Astrocyte of the cerebellum (primary cell): Measurements from ENCODE around the gene NLRC5.

Experiments used
- DNase-seq: peaks from one replicate; pipeline ENCODE4 v3.0.0-alpha.2; 2011; ENCODE audit warnings: low read depth
- H3K4me3 ChIP-seq: 2 replicates; pipeline ENCODE4 v1.5.1; 2011; ENCODE audit warnings: mild to moderate bottlenecking, low read depth, low read length, moderate library complexity
- in situ Hi-C: cut with HindIII; loops from 2 replicates; pipeline ENCODE4 v1.10.0; 2017; ENCODE audit warnings: low sequenced_read_pairs
- TF ChIP-seq, protein P1 (sequence below): IDR thresholded peaks from 2 replicates; pipeline ENCODE4 v1.5.1; 2012; ENCODE audit warnings: low read length, low read depth, moderate library complexity, mild to moderate bottlenecking; ENCODE audit errors: missing control alignments

NLRC5 gene

DNA sequence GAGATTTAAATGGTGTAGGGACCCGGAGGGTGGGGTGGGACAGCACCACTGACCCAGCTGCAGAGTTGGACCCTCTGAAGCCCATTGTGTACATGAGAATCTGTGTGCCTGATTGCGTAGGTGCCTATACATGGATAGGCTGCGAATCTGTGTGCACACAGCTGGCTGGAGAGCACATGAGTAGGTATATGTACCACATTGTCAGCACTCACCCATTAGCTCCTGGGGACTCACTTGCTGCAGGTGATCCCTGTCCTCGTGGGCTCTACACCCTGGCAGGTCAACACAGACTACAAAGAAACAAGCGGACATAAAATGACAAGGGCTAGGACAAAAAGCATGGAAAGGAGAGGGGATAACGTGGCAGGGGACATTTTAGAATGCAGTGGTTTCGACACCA is 38.9 kb upstream of the NLRC5 start:
- TF ChIP-seq, protein P1, sequence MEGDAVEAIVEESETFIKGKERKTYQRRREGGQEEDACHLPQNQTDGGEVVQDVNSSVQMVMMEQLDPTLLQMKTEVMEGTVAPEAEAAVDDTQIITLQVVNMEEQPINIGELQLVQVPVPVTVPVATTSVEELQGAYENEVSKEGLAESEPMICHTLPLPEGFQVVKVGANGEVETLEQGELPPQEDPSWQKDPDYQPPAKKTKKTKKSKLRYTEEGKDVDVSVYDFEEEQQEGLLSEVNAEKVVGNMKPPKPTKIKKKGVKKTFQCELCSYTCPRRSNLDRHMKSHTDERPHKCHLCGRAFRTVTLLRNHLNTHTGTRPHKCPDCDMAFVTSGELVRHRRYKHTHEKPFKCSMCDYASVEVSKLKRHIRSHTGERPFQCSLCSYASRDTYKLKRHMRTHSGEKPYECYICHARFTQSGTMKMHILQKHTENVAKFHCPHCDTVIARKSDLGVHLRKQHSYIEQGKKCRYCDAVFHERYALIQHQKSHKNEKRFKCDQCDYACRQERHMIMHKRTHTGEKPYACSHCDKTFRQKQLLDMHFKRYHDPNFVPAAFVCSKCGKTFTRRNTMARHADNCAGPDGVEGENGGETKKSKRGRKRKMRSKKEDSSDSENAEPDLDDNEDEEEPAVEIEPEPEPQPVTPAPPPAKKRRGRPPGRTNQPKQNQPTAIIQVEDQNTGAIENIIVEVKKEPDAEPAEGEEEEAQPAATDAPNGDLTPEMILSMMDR = no peak
- in situ Hi-C loops = loop anchor here (5.0 kb wide), 1 partner anchor 77 kb away; no protein-coding TSS in a partner anchor

DNA sequence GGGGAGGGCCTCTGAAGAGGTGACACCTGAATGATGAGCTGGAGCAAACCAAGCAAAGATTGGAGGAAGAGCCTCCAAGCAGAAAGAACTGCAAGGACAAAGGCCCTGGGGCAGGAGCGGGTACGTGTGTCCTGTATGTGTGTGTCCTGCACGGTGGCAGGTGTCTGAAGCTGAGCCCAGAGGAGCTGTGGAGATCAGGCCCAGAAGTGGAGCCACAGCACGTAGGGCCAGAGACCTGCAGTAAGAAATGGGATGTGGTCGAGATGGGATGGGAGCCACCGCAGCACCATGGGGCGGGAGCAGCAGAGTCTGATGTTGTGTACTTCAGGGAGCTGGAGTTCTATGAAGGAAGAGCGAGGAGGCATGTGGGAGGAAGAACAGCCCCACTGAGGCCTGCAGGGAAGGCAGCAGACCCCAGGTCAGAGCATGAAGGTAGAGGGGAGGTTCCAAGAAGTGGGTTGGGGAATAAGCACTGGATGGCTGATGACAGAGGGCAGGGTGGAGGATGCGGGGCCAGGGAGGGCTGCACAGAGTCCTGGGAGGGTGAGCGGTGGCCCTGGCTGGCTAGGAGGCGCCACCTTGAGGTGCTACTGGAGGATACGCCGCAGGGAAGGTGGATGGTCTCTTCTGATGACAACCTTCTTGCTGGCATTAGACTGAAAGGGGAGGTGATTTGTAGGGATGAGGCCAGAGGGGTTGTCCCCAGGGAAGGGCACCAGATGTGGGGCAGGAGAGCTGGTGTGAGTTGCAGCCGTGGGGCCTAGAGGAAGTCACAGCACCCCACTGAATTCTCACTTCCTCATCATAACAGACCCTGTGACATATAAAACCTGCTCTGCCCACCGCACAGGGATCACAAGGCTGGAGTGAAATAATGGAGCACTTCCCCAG is 38.2 kb upstream of the NLRC5 start:
- H3K4me3 ChIP-seq = no peak overlapping the region
- TF ChIP-seq, protein P1 = peak; percentile 71
- in situ Hi-C loops = loop anchor here (5.0 kb wide), 1 partner anchor 76 kb away; no protein-coding TSS in a partner anchor
- DNase-seq = no peak

More for the DNA sequence above, 38.9 kb upstream of the NLRC5 start:
- no peak for DNase-seq
- no peak overlapping the region for H3K4me3 ChIP-seq

DNA sequence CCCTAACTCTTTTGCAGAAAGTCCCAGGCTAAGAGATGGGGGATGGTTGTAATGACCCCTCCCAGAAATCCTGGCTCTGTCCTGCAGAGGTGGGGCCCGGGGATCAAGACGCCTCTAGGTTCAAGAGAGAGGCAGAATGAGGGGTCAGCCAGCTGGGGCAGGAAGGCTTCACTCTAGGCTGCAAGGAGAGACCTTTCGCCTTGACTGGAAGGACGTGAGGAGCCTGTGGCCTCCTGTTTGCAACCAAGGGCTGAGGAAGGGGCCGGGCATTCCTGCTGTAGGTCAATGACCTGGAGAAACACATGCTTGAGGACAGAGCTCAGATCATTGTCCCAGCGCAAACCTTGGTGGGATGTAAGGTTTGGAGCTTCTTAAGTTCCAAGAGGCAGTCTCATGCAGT is 36.4 kb upstream of the NLRC5 start:
- DNase-seq = no peak
- in situ Hi-C loops = loop anchor here (5.0 kb wide), 1 partner anchor 74 kb away; no protein-coding TSS in a partner anchor
- TF ChIP-seq, protein P1 = no peak
- no peak overlapping the region for H3K4me3 ChIP-seq

DNA sequence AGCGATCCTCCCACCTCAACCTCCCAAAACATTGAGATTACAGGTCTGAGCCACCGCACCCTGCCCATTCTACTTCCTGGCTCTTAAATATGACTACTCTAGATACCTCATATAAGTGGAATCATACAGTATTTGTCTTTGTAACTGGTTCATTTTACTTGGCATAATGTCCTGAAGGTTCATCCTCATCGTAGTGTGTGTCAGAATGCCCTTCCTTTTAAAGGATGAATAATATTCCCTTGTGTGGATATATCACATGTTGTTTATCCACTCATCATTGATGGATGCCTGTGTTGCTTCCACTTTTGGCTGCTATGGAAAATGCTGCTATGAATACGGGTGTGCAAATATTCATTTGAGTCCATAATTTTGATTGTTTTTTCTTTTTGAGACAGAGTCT is 33.3 kb upstream of the NLRC5 start:
- H3K4me3 ChIP-seq = no peak overlapping the region
- TF ChIP-seq, protein P1 = no peak
- no peak for DNase-seq
- in situ Hi-C loops = no loop called here

DNA sequence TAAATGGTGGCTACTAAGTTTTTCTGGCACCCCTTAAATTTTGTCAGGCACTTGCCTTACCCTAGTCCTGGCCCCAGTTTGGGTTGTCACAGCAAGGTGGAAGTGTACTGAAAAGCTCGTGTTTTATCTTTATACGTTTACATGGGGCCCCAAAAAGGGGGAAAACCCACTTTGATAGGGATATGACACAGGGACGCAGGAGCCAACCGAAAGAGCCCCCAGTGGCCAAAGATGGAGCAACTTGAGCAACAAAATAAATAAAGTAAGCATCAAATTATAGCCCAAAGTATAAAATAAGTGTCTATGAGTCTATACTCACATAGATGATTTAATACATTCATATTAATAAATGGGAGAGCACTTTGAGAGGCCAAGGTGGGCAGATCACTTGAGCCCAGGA is 32.6 kb upstream of the NLRC5 start:
- no peak overlapping the region for H3K4me3 ChIP-seq
- DNase-seq = no peak
- TF ChIP-seq, protein P1 = peak; percentile 29
- in situ Hi-C loops = no loop called here

DNA sequence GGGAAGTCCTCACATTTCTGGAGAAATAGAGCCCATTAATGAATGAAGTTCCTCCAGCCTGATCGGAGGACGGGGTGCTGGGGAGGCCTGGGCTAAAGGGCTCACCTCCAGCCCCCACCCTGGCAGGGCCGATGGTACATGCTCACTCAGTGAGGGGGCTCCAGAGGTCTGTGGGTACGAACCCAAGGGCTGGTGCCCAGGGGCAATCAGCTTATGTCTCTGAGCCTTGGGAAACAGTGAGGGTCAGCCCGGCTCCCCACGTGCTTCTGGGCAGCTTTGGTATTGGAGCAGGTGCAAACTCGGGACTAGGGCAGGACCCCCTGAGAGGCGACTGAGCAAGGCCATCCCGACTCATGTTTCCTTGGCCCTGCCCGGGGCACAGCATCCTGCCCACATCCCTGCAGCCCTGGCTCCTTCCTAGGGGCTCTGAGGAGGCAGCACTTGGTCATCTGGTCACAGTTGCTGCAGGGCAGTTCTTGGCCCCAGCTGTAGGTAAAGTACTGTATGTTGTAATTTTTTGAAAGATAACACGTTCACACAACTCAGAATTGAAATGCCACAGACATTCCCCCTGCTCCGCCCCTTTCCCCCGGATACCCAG is 28.6 kb upstream of the NLRC5 start:
- TF ChIP-seq, protein P1 = no peak
- no peak for DNase-seq

More for the DNA sequence above, 28.6 kb upstream of the NLRC5 start:
- in situ Hi-C loops = no loop called here
- no peak overlapping the region for H3K4me3 ChIP-seq
